ENCODE results near the gene KATNA1.

- TF ChIP-seq POLR2A (IDR thresholded peaks at IDR 0.05; ENCODE audit: low read depth, low read length), result no peak
- TF ChIP-seq POLR2AphosphoS5 (IDR thresholded peaks at IDR 0.05; ENCODE audit: low read depth, low read length), result no peak
These were observed 84.6 kb downstream of the KATNA1 start for GRCh38 chr6:149563928-149564325.
